ENCODE data around the gene MCTP1.

The MCTP1 gene

GRCh38 chr5:95060098-95060497, 224.8 kb downstream of the MCTP1 start:
- Histone ChIP-seq H3K36me3 (replicated peaks; ENCODE audit: low read depth, low read length) (no peaks in the 10 kb centered on the region), H3K9ac (ENCODE audit: low read length) (no peak overlapping the region), H2AFZ (ENCODE audit: low read depth, low read length) (no peak overlapping the region), H3K4me3 (ENCODE audit: low read length) (no peak overlapping the region), H3K27ac (ENCODE audit: low read length) (no peak overlapping the region), H3K79me2 (ENCODE audit: low read length) (no peaks in the 10 kb centered on the region), H4K20me1 (ENCODE audit: insufficient read depth, low read length) (no peaks in the 10 kb centered on the region), H3K9me3 (ENCODE audit: insufficient read depth, low read length) (no peaks in the 10 kb centered on the region), H3K4me1 (ENCODE audit: low read length) (no peaks in the 10 kb centered on the region; the same call in 1 of the 2 replicates), H3K27me3 (ENCODE audit: low read depth, low read length) (no peaks in the 10 kb centered on the region), H3K4me2 (ENCODE audit: low read length) (no peak overlapping the region)
- TF ChIP-seq EZH2phosphoT487 (IDR thresholded peaks at IDR 0.05; ENCODE audit: low read depth) (no peak), CTCF (IDR thresholded peaks at IDR 0.05; ENCODE audit: low read depth, low read length) (no peak)

- H3K36me3 ChIP-seq (replicated peaks; ENCODE audit: low read depth, low read length): no peaks in the 10 kb centered on the region
- H3K4me1 ChIP-seq (ENCODE audit: low read length): no peaks in the 10 kb centered on the region; the same call in 1 of the 2 replicates
- H3K9ac ChIP-seq (ENCODE audit: low read length): no peak overlapping the region
- H3K27ac ChIP-seq (ENCODE audit: low read length): no peak overlapping the region
- H3K4me3 ChIP-seq (ENCODE audit: low read length): no peak overlapping the region
- H2AFZ ChIP-seq (ENCODE audit: low read depth, low read length): no peak overlapping the region
- no peaks in the 10 kb centered on the region for H3K9me3 ChIP-seq (ENCODE audit: insufficient read depth, low read length)
- H4K20me1 ChIP-seq (ENCODE audit: insufficient read depth, low read length): no peaks in the 10 kb centered on the region
- no peak overlapping the region for H3K4me2 ChIP-seq (ENCODE audit: low read length)
- H3K27me3 ChIP-seq (ENCODE audit: low read depth, low read length): no peaks in the 10 kb centered on the region
- TF ChIP-seq EZH2phosphoT487 (IDR thresholded peaks at IDR 0.05; ENCODE audit: low read depth) (no peak), CTCF (IDR thresholded peaks at IDR 0.05; ENCODE audit: low read depth, low read length) (no peak)
- no peaks in the 10 kb centered on the region for H3K79me2 ChIP-seq (ENCODE audit: low read length)
Measured at GRCh38 chr5:95059636-95060035, 225.3 kb downstream of the MCTP1 start.

- H3K27ac ChIP-seq (ENCODE audit: low read length): no peak overlapping the region
- no peak overlapping the region for H2AFZ ChIP-seq (ENCODE audit: low read depth, low read length)
- no peak overlapping the region for H3K4me2 ChIP-seq (ENCODE audit: low read length)
- no peaks in the 10 kb centered on the region for H3K27me3 ChIP-seq (ENCODE audit: low read depth, low read length)
- no peak overlapping the region for H3K4me3 ChIP-seq (ENCODE audit: low read length)
- no peaks in the 10 kb centered on the region for H3K79me2 ChIP-seq (ENCODE audit: low read length)
- TF ChIP-seq CTCF (IDR thresholded peaks at IDR 0.05; ENCODE audit: low read depth, low read length): no peak
- TF ChIP-seq EZH2phosphoT487 (IDR thresholded peaks at IDR 0.05; ENCODE audit: low read depth): no peak
- no peaks in the 10 kb centered on the region for H3K9me3 ChIP-seq (ENCODE audit: insufficient read depth, low read length)
- H4K20me1 ChIP-seq (ENCODE audit: insufficient read depth, low read length): no peaks in the 10 kb centered on the region
- H3K9ac ChIP-seq (ENCODE audit: low read length): no peak overlapping the region
- no peaks in the 10 kb centered on the region for H3K36me3 ChIP-seq (replicated peaks; ENCODE audit: low read depth, low read length)
- H3K4me1 ChIP-seq (ENCODE audit: low read length): no peaks in the 10 kb centered on the region; the same call in 1 of the 2 replicates
Measured at GRCh38 chr5:95057615-95058014, 227.3 kb downstream of the MCTP1 start.

- Histone ChIP-seq H3K27ac (ENCODE audit: low read length) (no peak overlapping the region), H3K79me2 (ENCODE audit: low read length) (no peaks in the 10 kb centered on the region), H3K4me3 (ENCODE audit: low read length) (no peak overlapping the region), H3K9ac (ENCODE audit: low read length) (no peak overlapping the region), H4K20me1 (ENCODE audit: insufficient read depth, low read length) (no peaks in the 10 kb centered on the region), H2AFZ (ENCODE audit: low read depth, low read length) (no peak overlapping the region), H3K27me3 (ENCODE audit: low read depth, low read length) (no peaks in the 10 kb centered on the region), H3K36me3 (replicated peaks; ENCODE audit: low read depth, low read length) (no peaks in the 10 kb centered on the region), H3K4me2 (ENCODE audit: low read length) (no peak overlapping the region), H3K4me1 (ENCODE audit: low read length) (no peaks in the 10 kb centered on the region), H3K9me3 (ENCODE audit: insufficient read depth, low read length) (no peaks in the 10 kb centered on the region)
- no peak for TF ChIP-seq EZH2phosphoT487 (IDR thresholded peaks at IDR 0.05; ENCODE audit: low read depth)
Measured at GRCh38 chr5:95053253-95053652, 231.6 kb downstream of the MCTP1 start.

GRCh38 chr5:95050708-95051107, 234.2 kb downstream of the MCTP1 start:
- no peak overlapping the region for H3K4me3 ChIP-seq (ENCODE audit: low read length)
- H3K36me3 ChIP-seq (replicated peaks; ENCODE audit: low read depth, low read length): no peaks in the 10 kb centered on the region
- no peak overlapping the region for H2AFZ ChIP-seq (ENCODE audit: low read depth, low read length)
- no peaks in the 10 kb centered on the region for H3K4me1 ChIP-seq (ENCODE audit: low read length)
- no peaks in the 10 kb centered on the region for H3K79me2 ChIP-seq (ENCODE audit: low read length)
- H3K9me3 ChIP-seq (ENCODE audit: insufficient read depth, low read length): no peaks in the 10 kb centered on the region
- H3K27ac ChIP-seq (ENCODE audit: low read length): no peak overlapping the region
- no peak overlapping the region for H3K4me2 ChIP-seq (ENCODE audit: low read length)
- TF ChIP-seq CTCF (IDR thresholded peaks at IDR 0.05; ENCODE audit: low read depth, low read length) (no peak), EZH2phosphoT487 (IDR thresholded peaks at IDR 0.05; ENCODE audit: low read depth) (no peak)
- no peaks in the 10 kb centered on the region for H3K27me3 ChIP-seq (ENCODE audit: low read depth, low read length)
- no peaks in the 10 kb centered on the region for H4K20me1 ChIP-seq (ENCODE audit: insufficient read depth, low read length)
- H3K9ac ChIP-seq (ENCODE audit: low read length): no peak overlapping the region

Data from OCI-LY3 (cell line).